ENCODE measurements around the gene TRPM7. TPM values are rescaled to one million over a fixed set of nuclear protein-coding genes. Genes with fewer than 3 reads are reported as not detected.
A peak's percentile ranks its signal among the peaks of the same experiment; 100 is the strongest.

Gene TRPM7
- total RNA-seq, 1 donor from 2014 or later, result 42.4 TPM

- no peak for DNase-seq (ENCODE audit: low spot score)
- H3K4me1 Mint-ChIP-seq (ENCODE audit: low read depth), result no peaks in the 10 kb centered on the region
- H3K9me3 Mint-ChIP-seq, result no peaks in the 10 kb centered on the region
- H3K4me3 Mint-ChIP-seq, result no peak overlapping the region
- H3K36me3 Mint-ChIP-seq (ENCODE audit: low read depth), result no peaks in the 10 kb centered on the region
- peaks cover 10% of the 10 kb centered on the region for H3K27me3 Mint-ChIP-seq (ENCODE audit: insufficient read depth)
- intact Hi-C loops (cut with micrococcal nuclease), result no loop called here
- H3K27ac Mint-ChIP-seq, result no peak overlapping the region
Observed at GRCh38 chr15:50543556-50543955, 143.0 kb downstream of the TRPM7 start.

GRCh38 chr15:50542887-50543210 lies 143.7 kb downstream of the TRPM7 start:
- Mint-ChIP-seq H3K4me3 (no peak overlapping the region), H3K27ac (no peak overlapping the region), H3K36me3 (ENCODE audit: low read depth) (no peaks in the 10 kb centered on the region), H3K27me3 (ENCODE audit: insufficient read depth) (peaks cover 11% of the 10 kb centered on the region), H3K4me1 (ENCODE audit: low read depth) (no peaks in the 10 kb centered on the region), H3K9me3 (no peaks in the 10 kb centered on the region)
- intact Hi-C loops (cut with micrococcal nuclease), result no loop called here
- no peak for DNase-seq (ENCODE audit: low spot score)

GRCh38 chr15:50531766-50532165 lies 154.8 kb downstream of the TRPM7 start:
- Mint-ChIP-seq H3K4me1 (ENCODE audit: low read depth) (peaks cover 17% of the 10 kb centered on the region), H3K4me3 (no peak overlapping the region), H3K27me3 (ENCODE audit: insufficient read depth) (no peaks in the 10 kb centered on the region), H3K9me3 (no peaks in the 10 kb centered on the region), H3K27ac (peak overlapping the region; percentile 0), H3K36me3 (ENCODE audit: low read depth) (no peaks in the 10 kb centered on the region)
- intact Hi-C loops (cut with micrococcal nuclease), result no loop called here
- no peak for DNase-seq (ENCODE audit: low spot score)

- H3K27me3 Mint-ChIP-seq (ENCODE audit: insufficient read depth), result no peaks in the 10 kb centered on the region
- H3K9me3 Mint-ChIP-seq, result no peaks in the 10 kb centered on the region
- H3K27ac Mint-ChIP-seq, result peak overlapping the region; percentile 0
- no peak for DNase-seq (ENCODE audit: low spot score)
- peaks cover 17% of the 10 kb centered on the region for H3K4me1 Mint-ChIP-seq (ENCODE audit: low read depth)
- intact Hi-C loops (cut with micrococcal nuclease), result no loop called here
- no peak overlapping the region for H3K4me3 Mint-ChIP-seq
- H3K36me3 Mint-ChIP-seq (ENCODE audit: low read depth), result no peaks in the 10 kb centered on the region
Observed at GRCh38 chr15:50531163-50531562, 155.4 kb downstream of the TRPM7 start.

GRCh38 chr15:50523851-50524251 lies 162.7 kb downstream of the TRPM7 start:
- H3K4me1 Mint-ChIP-seq (ENCODE audit: low read depth), result no peaks in the 10 kb centered on the region
- H3K36me3 Mint-ChIP-seq (ENCODE audit: low read depth), result no peaks in the 10 kb centered on the region
- H3K4me3 Mint-ChIP-seq, result no peak overlapping the region
- DNase-seq (ENCODE audit: low spot score), result no peak
- H3K27ac Mint-ChIP-seq, result no peak overlapping the region
- H3K9me3 Mint-ChIP-seq, result no peaks in the 10 kb centered on the region
- intact Hi-C loops (cut with micrococcal nuclease), result no loop called here
- H3K27me3 Mint-ChIP-seq (ENCODE audit: insufficient read depth), result peaks cover 5% of the 10 kb centered on the region

- intact Hi-C loops (cut with micrococcal nuclease), result no loop called here
Observed at GRCh38 chr15:50519740-50520425, 166.7 kb downstream of the TRPM7 start.

GRCh38 chr15:50513001-50513400 lies 173.6 kb downstream of the TRPM7 start:
- Mint-ChIP-seq H3K36me3 (ENCODE audit: low read depth) (no peaks in the 10 kb centered on the region), H3K27ac (no peak overlapping the region), H3K27me3 (ENCODE audit: insufficient read depth) (no peaks in the 10 kb centered on the region), H3K9me3 (no peaks in the 10 kb centered on the region), H3K4me3 (no peak overlapping the region), H3K4me1 (ENCODE audit: low read depth) (no peaks in the 10 kb centered on the region)
- DNase-seq (ENCODE audit: low spot score), result no peak
- intact Hi-C loops (cut with micrococcal nuclease), result no loop called here

More at GRCh38 chr15:50519740-50520425, 166.7 kb downstream of the TRPM7 start:
- H3K27me3 Mint-ChIP-seq (ENCODE audit: insufficient read depth), result peaks cover 5% of the 10 kb centered on the region
- no peak for DNase-seq (ENCODE audit: low spot score)
- H3K9me3 Mint-ChIP-seq, result no peaks in the 10 kb centered on the region
- H3K36me3 Mint-ChIP-seq (ENCODE audit: low read depth), result no peaks in the 10 kb centered on the region
- H3K27ac Mint-ChIP-seq, result no peak overlapping the region
- H3K4me3 Mint-ChIP-seq, result no peak overlapping the region
- H3K4me1 Mint-ChIP-seq (ENCODE audit: low read depth), result no peaks in the 10 kb centered on the region

Other genes with a start within 250 kb of the TRPM7 start
- 0.37 TPM in 1 of 2 replicates, not detected in the other for gene USP50, start 140.1 kb downstream of the TRPM7 start, total RNA-seq
- 100 and 103 TPM in 2 replicates for gene SPPL2A, start 78.9 kb upstream of the TRPM7 start, total RNA-seq
- gene AP4E1, start 221.9 kb upstream of the TRPM7 start, total RNA-seq, result 15.8 and 17.0 TPM in 2 replicates